GM12891 (cell line): ENCODE results near the gene CCDC89.

ENCODE experiments used
- PAX5 ChIP-seq: IDR thresholded peaks from 2 replicates; pipeline ENCODE4 v1.6.1; 2011; ENCODE audit warnings: low read length, moderate library complexity, mild to moderate bottlenecking; ENCODE audit not compliant: insufficient read depth, severe bottlenecking
- POLR2A ChIP-seq: IDR thresholded peaks from 2 replicates; pipeline ENCODE4 v1.6.1; 2011; ENCODE audit warnings: low read depth, low read length, control low read depth
- POLR2AphosphoS5 ChIP-seq: IDR thresholded peaks from 2 replicates; pipeline ENCODE4 v1.6.1; 2011; ENCODE audit warnings: low read depth, low read length, control low read depth
- POU2F2 ChIP-seq: IDR thresholded peaks from 2 replicates; pipeline ENCODE4 v1.6.1; 2011; ENCODE audit warnings: low read depth, mild to moderate bottlenecking, control low read depth, low read length, moderate library complexity
- SPI1 ChIP-seq: IDR thresholded peaks from 2 replicates; pipeline ENCODE4 v1.6.1; 2011; ENCODE audit warnings: low read depth, low read length, control low read depth
- TAF1 ChIP-seq: IDR thresholded peaks from 2 replicates; pipeline ENCODE4 v1.6.1; 2011; ENCODE audit warnings: low read depth, low read length, control low read depth

GRCh38 chr11:85710917-85711316, 24.9 kb upstream of the CCDC89 start:
- TF ChIP-seq POLR2A (no peak), POLR2AphosphoS5 (no peak), TAF1 (no peak), SPI1 (no peak), PAX5 (no peak), POU2F2 (no peak)
